MCF 10A (cell line): Measurements from ENCODE around the gene DIAPH2. TPM values are rescaled to one million over a fixed set of nuclear protein-coding genes. Genes with fewer than 3 reads are reported as not detected.

Source experiments
- BruUV-seq: library from RNA; stranded (reverse); fragments of 400-500 nt; replicated peaks from 2 replicates; lab custom pipeline; 2021; lab: Mats Ljungman, UMichigan
- CTCF ChIA-PET: fragments of 300-600 bp; sonication (Branson Sonifier 250); formaldehyde crosslinking; extraction: SDS; loops from one replicate; lab custom pipeline; 2021; ENCODE audit warnings: antibody characterized with exemption, inconsistent platforms; lab: Yijun Ruan, JAX
- POLR2A ChIA-PET: fragments of 300-600, 350-650 bp; sonication (Branson Sonifier 250); formaldehyde crosslinking; extraction: SDS; loops from one replicate; lab custom pipeline; 2020; ENCODE audit warnings: antibody characterized with exemption, inconsistent platforms; lab: Yijun Ruan, JAX
- DNase-seq: peaks from one replicate; pipeline ENCODE4 v3.0.0-alpha.2; 2018; ENCODE audit not compliant: unreplicated experiment
- H3K27ac Mint-ChIP-seq: one replicate; pipeline ENCODE4 v1.8.0; 2022; ENCODE audit warnings: mild to moderate bottlenecking, low read depth, mixed read lengths; ENCODE audit not compliant: unreplicated experiment
- H3K27me3 Mint-ChIP-seq: one replicate; pipeline ENCODE4 v1.8.0; 2022; ENCODE audit warnings: mixed read lengths; ENCODE audit not compliant: insufficient read depth, unreplicated experiment
- H3K36me3 Mint-ChIP-seq: one replicate; pipeline ENCODE4 v1.8.0; 2022; ENCODE audit warnings: mild to moderate bottlenecking, moderate library complexity, mixed read lengths; ENCODE audit not compliant: insufficient read depth, unreplicated experiment
- H3K4me1 Mint-ChIP-seq: one replicate; pipeline ENCODE4 v1.8.0; 2022; ENCODE audit warnings: mixed read lengths; ENCODE audit not compliant: insufficient read depth, unreplicated experiment
- H3K4me3 Mint-ChIP-seq: one replicate; pipeline ENCODE4 v1.8.0; 2022; ENCODE audit warnings: mild to moderate bottlenecking, moderate library complexity, mixed read lengths; ENCODE audit not compliant: unreplicated experiment
- H3K9me3 Mint-ChIP-seq: one replicate; pipeline ENCODE4 v1.8.0; 2022; ENCODE audit warnings: mixed read lengths; ENCODE audit not compliant: unreplicated experiment
- intact Hi-C: fragments of 100-400 bp; cut with micrococcal nuclease; formaldehyde crosslinking; loops from 2 replicates; pipeline ENCODE4 v1.14.1; 2022
- total RNA-seq: library from RNA; stranded (reverse); gene quantifications from 2 replicates; pipeline ENCODE4 v1.2.3, GENCODE V29; 2022
- TF ChIP-seq, protein P1 (sequence below): fragments of 200-600 bp; IDR thresholded peaks from one replicate; pipeline ENCODE4 v1.8.0; 2022; ENCODE audit warnings: antibody characterized with exemption, mild to moderate bottlenecking; ENCODE audit not compliant: unreplicated experiment

The DIAPH2 gene
- total RNA-seq, 1 experiment from 2014 or later, result 17.6 TPM

- intact Hi-C loops, result no loop called here
Measured at GRCh38 chrX:97189668-97190067, 505.0 kb downstream of the DIAPH2 start.

DNA sequence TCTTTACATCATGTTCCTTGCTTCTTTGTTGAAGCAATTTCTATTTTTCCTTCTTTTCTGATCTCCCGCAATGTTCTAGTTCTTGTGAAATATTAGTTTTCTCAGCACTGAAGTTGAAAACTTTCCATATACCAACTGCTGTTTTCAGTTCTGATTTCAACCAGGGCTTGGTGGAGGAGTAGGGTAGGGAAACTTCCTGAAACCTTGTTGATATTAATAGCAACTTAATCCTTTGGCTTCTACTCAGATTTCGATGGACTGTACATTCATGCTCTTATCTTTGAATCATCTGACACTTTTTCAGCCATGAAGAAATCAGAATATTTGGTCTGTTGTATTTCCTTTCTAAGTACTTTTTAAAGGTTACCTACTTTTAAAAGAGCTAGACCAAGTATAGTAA is 514.9 kb downstream of the DIAPH2 start:
- TF ChIP-seq, protein P1, sequence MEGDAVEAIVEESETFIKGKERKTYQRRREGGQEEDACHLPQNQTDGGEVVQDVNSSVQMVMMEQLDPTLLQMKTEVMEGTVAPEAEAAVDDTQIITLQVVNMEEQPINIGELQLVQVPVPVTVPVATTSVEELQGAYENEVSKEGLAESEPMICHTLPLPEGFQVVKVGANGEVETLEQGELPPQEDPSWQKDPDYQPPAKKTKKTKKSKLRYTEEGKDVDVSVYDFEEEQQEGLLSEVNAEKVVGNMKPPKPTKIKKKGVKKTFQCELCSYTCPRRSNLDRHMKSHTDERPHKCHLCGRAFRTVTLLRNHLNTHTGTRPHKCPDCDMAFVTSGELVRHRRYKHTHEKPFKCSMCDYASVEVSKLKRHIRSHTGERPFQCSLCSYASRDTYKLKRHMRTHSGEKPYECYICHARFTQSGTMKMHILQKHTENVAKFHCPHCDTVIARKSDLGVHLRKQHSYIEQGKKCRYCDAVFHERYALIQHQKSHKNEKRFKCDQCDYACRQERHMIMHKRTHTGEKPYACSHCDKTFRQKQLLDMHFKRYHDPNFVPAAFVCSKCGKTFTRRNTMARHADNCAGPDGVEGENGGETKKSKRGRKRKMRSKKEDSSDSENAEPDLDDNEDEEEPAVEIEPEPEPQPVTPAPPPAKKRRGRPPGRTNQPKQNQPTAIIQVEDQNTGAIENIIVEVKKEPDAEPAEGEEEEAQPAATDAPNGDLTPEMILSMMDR, result no peak
- intact Hi-C loops, result no loop called here
- no peak for DNase-seq
- ChIA-PET CTCF (interaction anchor here (1.1 kb wide), 1 partner anchor 479 kb away, joined by 3 read pairs; no protein-coding TSS in a partner anchor), POLR2A (no interaction called here)
- Mint-ChIP-seq H3K9me3 (peaks cover 6% of the 10 kb centered on the region), H3K4me1 (peaks cover 5% of the 10 kb centered on the region), H3K36me3 (peaks cover 6% of the 10 kb centered on the region), H3K27me3 (peaks cover 36% of the 10 kb centered on the region), H3K27ac (no peak overlapping the region), H3K4me3 (no peak overlapping the region)
- BruUV-seq, result no TSS peak

More at GRCh38 chrX:97189668-97190067, 505.0 kb downstream of the DIAPH2 start:
- Mint-ChIP-seq H3K9me3 (no peaks in the 10 kb centered on the region), H3K27ac (no peak overlapping the region), H3K4me1 (no peaks in the 10 kb centered on the region), H3K4me3 (no peak overlapping the region), H3K27me3 (peaks cover 32% of the 10 kb centered on the region), H3K36me3 (no peaks in the 10 kb centered on the region)
- DNase-seq, result no peak
- POLR2A ChIA-PET, result no interaction called here
- CTCF ChIA-PET, result no interaction called here
- BruUV-seq, result no TSS peak
- TF ChIP-seq, protein P1, result no peak

- no peak overlapping the region for H3K27ac Mint-ChIP-seq
- H3K27me3 Mint-ChIP-seq, result peaks cover 36% of the 10 kb centered on the region
- peaks cover 9% of the 10 kb centered on the region for H3K9me3 Mint-ChIP-seq
- CTCF ChIA-PET, result no interaction called here
- intact Hi-C loops, result no loop called here
- POLR2A ChIA-PET, result no interaction called here
- H3K4me3 Mint-ChIP-seq, result no peak overlapping the region
- no peak for DNase-seq
- H3K36me3 Mint-ChIP-seq, result peaks cover 6% of the 10 kb centered on the region
- TF ChIP-seq, protein P1, result no peak
- H3K4me1 Mint-ChIP-seq, result peaks cover 5% of the 10 kb centered on the region
- no TSS peak for BruUV-seq
Measured at GRCh38 chrX:97200454-97200853, 515.8 kb downstream of the DIAPH2 start.

DNA sequence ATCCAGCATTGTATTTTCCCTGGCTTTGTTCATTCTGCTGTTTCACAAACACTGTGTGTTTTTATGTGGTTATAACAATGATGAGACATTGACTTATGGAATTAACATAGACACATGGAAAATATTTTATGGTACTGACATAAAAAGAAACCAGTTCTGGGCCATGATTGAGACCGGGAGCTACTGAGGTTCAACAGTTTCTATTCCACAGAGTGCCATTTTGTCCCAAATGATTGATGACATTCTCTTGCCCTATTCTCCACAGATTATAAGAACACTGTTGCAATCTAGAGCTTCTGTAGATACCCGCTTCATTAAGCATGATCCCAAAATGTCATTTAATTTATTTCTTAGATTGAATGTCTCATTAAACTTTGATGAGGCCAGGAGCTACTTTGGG is 525.9 kb downstream of the DIAPH2 start:
- POLR2A ChIA-PET, result no interaction called here
- BruUV-seq, result no TSS peak
- H3K36me3 Mint-ChIP-seq, result no peaks in the 10 kb centered on the region
- CTCF ChIA-PET, result interaction anchor here (0.6 kb wide), 1 partner anchor 162 kb away, joined by 3 read pairs; no protein-coding TSS in a partner anchor
- peaks cover 10% of the 10 kb centered on the region for H3K4me1 Mint-ChIP-seq
- H3K9me3 Mint-ChIP-seq, result no peaks in the 10 kb centered on the region
- TF ChIP-seq, protein P1, result no peak
- DNase-seq, result no peak
- no peak overlapping the region for H3K27ac Mint-ChIP-seq
- H3K4me3 Mint-ChIP-seq, result no peak overlapping the region
- H3K27me3 Mint-ChIP-seq, result no peaks in the 10 kb centered on the region
- intact Hi-C loops, result no loop called here
